Middle frontal gyrus (tissue), 1 donor: Measurements from ENCODE around the gene MEG3.

ENCODE experiments used
- DNase-seq: peaks from one replicate; pipeline ENCODE4 v3.0.0-alpha.2; 2015; ENCODE audit warnings: low spot score; ENCODE audit errors: extremely low spot score

Gene MEG3

GRCh38 chr14:100846309-100846859 is 20.5 kb downstream of the MEG3 start:
- no peak for DNase-seq

GRCh38 chr14:100849115-100849781 is 23.3 kb downstream of the MEG3 start:
- DNase-seq = no peak

- DNase-seq = no peak
These were observed 25.1 kb downstream of the MEG3 start for GRCh38 chr14:100850841-100851585.

GRCh38 chr14:100851586-100851916 is 25.6 kb downstream of the MEG3 start:
- DNase-seq = no peak

- no peak for DNase-seq
These were observed 26.2 kb downstream of the MEG3 start for GRCh38 chr14:100851946-100852620.

- DNase-seq = no peak
These were observed 28.5 kb downstream of the MEG3 start for GRCh38 chr14:100854435-100854834.

- DNase-seq = no peak
These were observed 29.5 kb downstream of the MEG3 start for GRCh38 chr14:100855256-100855930.

- no peak for DNase-seq
These were observed 30.4 kb downstream of the MEG3 start for GRCh38 chr14:100856056-100856950.

GRCh38 chr14:100857233-100857922 is 31.5 kb downstream of the MEG3 start:
- DNase-seq = no peak

GRCh38 chr14:100857923-100858837 is 32.3 kb downstream of the MEG3 start:
- DNase-seq = no peak

GRCh38 chr14:100858838-100859220 is 32.9 kb downstream of the MEG3 start:
- DNase-seq = no peak

GRCh38 chr14:100859781-100860180 is 33.9 kb downstream of the MEG3 start:
- DNase-seq = no peak

- no peak for DNase-seq
These were observed 34.8 kb downstream of the MEG3 start for GRCh38 chr14:100860556-100861187.

- no peak for DNase-seq
These were observed 35.4 kb downstream of the MEG3 start for GRCh38 chr14:100861188-100861936.

- no peak for DNase-seq
These were observed 36.0 kb downstream of the MEG3 start for GRCh38 chr14:100861937-100862247.

- no peak for DNase-seq
These were observed 36.4 kb downstream of the MEG3 start for GRCh38 chr14:100862277-100862676.

GRCh38 chr14:100862793-100863192 is 36.9 kb downstream of the MEG3 start:
- DNase-seq = no peak

GRCh38 chr14:100864206-100864605 is 38.3 kb downstream of the MEG3 start:
- no peak for DNase-seq
